K562 (cell line): ENCODE results near the gene GPR142. TPM values are rescaled to one million over a fixed set of nuclear protein-coding genes. Genes with fewer than 3 reads are reported as not detected.

Source experiments
- ATAC-seq: fragments of 200-7000 bp; cut with Tn5 transposase; 3 replicates; pipeline ENCODE4 v1.9.1; 2020; ENCODE audit warnings: moderate library complexity
- BruUV-seq: library from RNA; stranded (reverse); fragments of 400-500 nt; replicated peaks from 2 replicates; lab custom pipeline; 2021; lab: Mats Ljungman, UMichigan
- CTCF ChIA-PET: fragments of 300-600 bp; formaldehyde crosslinking; extraction: SDS; loops from one replicate; lab custom pipeline; 2021; ENCODE audit warnings: low intra/inter-chr PET ratio; lab: Yijun Ruan, JAX
- POLR2A ChIA-PET: fragments of 300-600, 350-650 bp; sonication (Branson Sonifier 250); formaldehyde crosslinking; extraction: SDS; loops from one replicate; lab custom pipeline; 2021; ENCODE audit warnings: antibody characterized with exemption, inconsistent platforms; lab: Yijun Ruan, JAX
- DNase-seq, 4 experiments: peaks; one replicate each; pipeline versions ENCODE4 v3.0.0 to v3.0.0-alpha.2; 2011 to 2018; ENCODE audit warnings: low spot score in 3 of 4, mixed read lengths in 3 of 4; ENCODE audit errors: extremely low read depth in 1 of 4
- FAIRE-seq: peaks from 2 replicates; lab custom pipeline; 2011; peaks lifted over from hg19 to GRCh38; lab: Jason Lieb, UNC
- H2AFZ ChIP-seq: 2 replicates; pipeline ENCODE4 v1.6.0; 2011; ENCODE audit warnings: low read depth, low read length, control low read depth, inconsistent platforms
- H3K27ac ChIP-seq: fragments of 200-600 bp; 3 replicates; pipeline ENCODE4 v1.8.0; 2011; ENCODE audit warnings: low read depth, mild to moderate bottlenecking, control low read depth, inconsistent platforms, low read length, moderate library complexity, mixed read lengths; ENCODE audit errors: extremely low read depth
- H3K27me3 ChIP-seq, 2 experiments: fragments of 300-600 bp in 1 of 2; 2 replicates in 1 of 2; 3 replicates in 1 of 2; pipeline versions ENCODE4 v1.6.0 to v1.8.0; 2011; ENCODE audit warnings: inconsistent platforms in 2 of 2, low read length in 2 of 2, mild to moderate bottlenecking in 1 of 2, mixed read lengths in 1 of 2, moderate library complexity in 1 of 2; ENCODE audit not compliant: control insufficient read depth in 2 of 2, insufficient read depth in 2 of 2
- H3K36me3 ChIP-seq: fragments of 300-600 bp; 3 replicates; pipeline ENCODE4 v1.8.0; 2011; ENCODE audit warnings: mild to moderate bottlenecking, low read length, inconsistent platforms; ENCODE audit not compliant: control insufficient read depth, insufficient read depth
- H3K4me1 ChIP-seq, 2 experiments: fragments of 200-600 bp in 1 of 2; replicated peaks in 1 of 2; 2 replicates in 1 of 2; 3 replicates in 1 of 2; pipeline versions ENCODE4 v1.5.1 to v1.8.0; 2011; ENCODE audit warnings: inconsistent platforms in 2 of 2, low read length in 2 of 2, mild to moderate bottlenecking in 1 of 2, mixed read lengths in 1 of 2, moderate library complexity in 1 of 2; ENCODE audit not compliant: control insufficient read depth in 2 of 2, insufficient read depth in 2 of 2
- H3K4me2 ChIP-seq: 2 replicates; pipeline ENCODE4 v1.6.1; 2011; ENCODE audit warnings: low read length, control low read depth, inconsistent platforms, mixed read lengths; ENCODE audit not compliant: insufficient read depth
- H3K4me3 ChIP-seq: fragments of 200-600 bp; sonication (generic), shearing (Covaris generic); 2 replicates; pipeline ENCODE4 v1.5.1; 2016; ENCODE audit warnings: control low read depth, inconsistent platforms
- H3K79me2 ChIP-seq: fragments of 200-600 bp; 3 replicates; pipeline ENCODE4 v1.8.0; 2011; ENCODE audit warnings: low read length, inconsistent platforms; ENCODE audit not compliant: control insufficient read depth, insufficient read depth
- H3K9ac ChIP-seq, 2 experiments: 2 replicates each; pipeline versions ENCODE4 v1.6.0 to v1.6.1; 2011; ENCODE audit warnings: low read depth in 2 of 2, low read length in 2 of 2, control low read depth in 1 of 2, inconsistent platforms in 1 of 2, mild to moderate bottlenecking in 1 of 2, mixed read lengths in 1 of 2; ENCODE audit not compliant: insufficient read depth in 1 of 2
- H3K9me1 ChIP-seq: one replicate; pipeline ENCODE4 v1.6.0; 2011; ENCODE audit warnings: inconsistent platforms, mild to moderate bottlenecking, low read length, moderate library complexity; ENCODE audit not compliant: control insufficient read depth, insufficient read depth
- H3K9me3 ChIP-seq: replicated peaks from 2 replicates; pipeline ENCODE4 v1.5.1; 2011; ENCODE audit warnings: low read depth, low read length, inconsistent platforms; ENCODE audit not compliant: control insufficient read depth, insufficient read depth
- H4K20me1 ChIP-seq: replicated peaks from 2 replicates; pipeline ENCODE4 v1.6.1; 2011; ENCODE audit warnings: low read length, inconsistent platforms, mixed read lengths; ENCODE audit not compliant: control insufficient read depth, insufficient read depth
- ELF4 ChIP-seq: fragments of 450-650 bp; formaldehyde crosslinking; IDR thresholded peaks from 2 replicates; pipeline ENCODE4 v1.4.0; 2022; ENCODE audit warnings: missing genetic modification characterization
- ERF ChIP-seq: fragments of 450-650 bp; formaldehyde crosslinking; IDR thresholded peaks from 2 replicates; pipeline ENCODE4 v1.4.0; 2020; ENCODE audit warnings: mild to moderate bottlenecking, mixed read lengths
- MEIS2 ChIP-seq: fragments of 450-650 bp; IDR thresholded peaks from 2 replicates; pipeline ENCODE4 v1.6.1; 2014; ENCODE audit warnings: mild to moderate bottlenecking; ENCODE audit not compliant: partially characterized antibody
- SLC30A9 ChIP-seq: fragments of 250-450 bp; sonication (Bioruptor Pico); IDR thresholded peaks from 2 replicates; pipeline ENCODE4 v1.8.0; 2022; ENCODE audit warnings: mild to moderate bottlenecking, moderate library complexity
- TSC22D4 ChIP-seq: fragments of 450-650 bp; IDR thresholded peaks from 2 replicates; pipeline ENCODE4 v1.6.1; 2016; ENCODE audit warnings: missing genetic modification characterization, missing biosample characterization, control low read depth
- ZNF311 ChIP-seq: fragments of 250-450 bp; sonication (Bioruptor Pico); IDR thresholded peaks from 2 replicates; pipeline ENCODE4 v1.4.0; 2020; ENCODE audit warnings: mild to moderate bottlenecking, moderate library complexity
- WGBS: fragments of 100-300 bp; shearing (Covaris generic); methylation state at CpG from one replicate; pipeline ENCODE4 v1.1.6; 2016; ENCODE audit warnings: low coverage, mixed read lengths; ENCODE audit not compliant: insufficient coverage; ENCODE audit errors: missing lambda C conversion rate; 5-methylcytosine and 5-hydroxymethylcytosine counted together
- in situ Hi-C: fragments of 300-500 bp; cut with MboI; formaldehyde crosslinking; loops from 4 replicates; pipeline ENCODE4 v1.15.0; 2018; ENCODE audit warnings: inconsistent platforms, mixed read lengths
- intact Hi-C: fragments of 100-400 bp; cut with micrococcal nuclease; formaldehyde crosslinking; loops from 2 replicates; pipeline ENCODE4 v1.14.2; 2022
- polyA plus RNA-seq, 8 experiments: library from polyadenylated mRNA; depleted of rRNA in 4 of 8; stranded (reverse) in 5 of 8; unstranded in 3 of 8; fragments of >200 nt; fragmentation: Nextera tagmentation in 2 of 8; fragmentation: Illumina TruSeq in 1 of 8; extraction: Ambion mirVana in 2 of 8; extraction: Trizol in 1 of 8; gene quantifications; 2 replicates each; pipeline versions ENCODE4 v1.2.1 to v1.2.3, GENCODE V29; 2011 to 2014; ENCODE audit warnings: inconsistent platforms in 1 of 8, missing spikeins in 1 of 8
- total RNA-seq, 7 experiments: library from RNA; depleted of rRNA in 6 of 7; stranded (reverse); fragments of >200 nt in 6 of 7; fragmentation: Illumina TruSeq in 2 of 7; extraction: Trizol in 2 of 7; gene quantifications; 2 replicates each; pipeline versions ENCODE4 v1.2.1 to v1.2.3, GENCODE V29; 2011 to 2021; ENCODE audit warnings: low replicate concordance in 1 of 7
- TF ChIP-seq, protein P1 (sequence below): sonication (generic); formaldehyde crosslinking; IDR thresholded peaks from 2 replicates; pipeline ENCODE4 v1.8.0; 2022; ENCODE audit warnings: missing genetic modification reagents, mild to moderate bottlenecking, borderline replicate concordance

The GPR142 gene
- total and polyA plus RNA-seq, 9 of the 15 experiments (the other 6 are each of a cell fraction or from before 2014, with no cell fraction given): not detected

- Histone ChIP-seq H3K27ac (no peak overlapping the region), H3K9me1 (no peaks in the 10 kb centered on the region), H3K9me3 (no peaks in the 10 kb centered on the region), H3K36me3 (no peaks in the 10 kb centered on the region), H3K79me2 (no peaks in the 10 kb centered on the region), H3K27me3 (peaks cover 57 to 95% of the 10 kb centered on the region in 2 experiments), H3K4me3 (no peak overlapping the region), H4K20me1 (peaks cover 13% of the 10 kb centered on the region)
- POLR2A ChIA-PET: interaction anchor here (0.6 to 1.1 kb wide), 2 partner anchors 41 to 106 kb away, joined by 3 read pairs; no protein-coding TSS in a partner anchor
- CTCF ChIA-PET: no interaction called here
- ATAC-seq: no peak
- no peak for FAIRE-seq
- intact Hi-C loops: no loop called here
- BruUV-seq: no TSS peak
- no peak for DNase-seq
- TF ChIP-seq SLC30A9 (CRISPR knock-in tag): no peak
- TF ChIP-seq, protein P1, sequence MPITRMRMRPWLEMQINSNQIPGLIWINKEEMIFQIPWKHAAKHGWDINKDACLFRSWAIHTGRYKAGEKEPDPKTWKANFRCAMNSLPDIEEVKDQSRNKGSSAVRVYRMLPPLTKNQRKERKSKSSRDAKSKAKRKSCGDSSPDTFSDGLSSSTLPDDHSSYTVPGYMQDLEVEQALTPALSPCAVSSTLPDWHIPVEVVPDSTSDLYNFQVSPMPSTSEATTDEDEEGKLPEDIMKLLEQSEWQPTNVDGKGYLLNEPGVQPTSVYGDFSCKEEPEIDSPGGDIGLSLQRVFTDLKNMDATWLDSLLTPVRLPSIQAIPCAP (CRISPR knock-in tag): no peak
- TF ChIP-seq MEIS2: peak; percentile 9
- TF ChIP-seq, all 486 proteins: peak for 1
- Histone ChIP-seq H3K9ac (no peak overlapping the region), H3K4me2 (no peak overlapping the region), H3K4me1 (peaks cover 0 to 35% of the 10 kb centered on the region in 2 experiments; a peak in 2 of 5 replicates), H2AFZ (no peak overlapping the region)
- WGBS: under 1% methylated on average over 19 of the region's 19 CpGs
- in situ Hi-C loops: loop anchor here (5.0 kb wide), 1 partner anchor 47 kb away; no protein-coding TSS in a partner anchor
These were observed 18.2 kb upstream of the GPR142 start for GRCh38 chr17:74349120-74349519.

DNA sequence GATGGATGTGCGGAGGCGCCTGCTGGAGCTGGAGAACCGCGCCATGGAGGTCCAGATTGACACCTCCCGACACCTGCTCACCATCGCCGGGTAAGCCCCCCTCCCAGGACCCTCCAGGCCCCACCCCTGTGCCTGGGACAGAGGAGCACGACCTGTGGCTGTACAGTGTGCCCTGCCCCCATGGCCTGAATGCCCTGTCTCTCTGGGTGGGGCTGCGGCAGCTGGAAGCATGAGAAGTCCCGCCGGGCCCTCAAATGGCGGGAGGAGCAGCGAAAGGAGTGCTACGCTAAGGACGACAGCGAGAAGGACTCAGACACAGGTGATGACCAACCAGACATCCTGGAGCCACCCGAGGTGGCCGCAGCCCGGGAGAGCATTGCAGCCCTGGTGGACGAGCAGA, 16.8 kb upstream of the GPR142 start:
- FAIRE-seq: no peak
- ChIA-PET POLR2A (no interaction called here), CTCF (no interaction called here)
- in situ Hi-C loops: loop anchor here (5.0 kb wide), 1 partner anchor 138 kb away; the partner anchor contains the start of gene TTYH2
- Histone ChIP-seq H3K27me3 (peaks cover 53 to 95% of the 10 kb centered on the region in 2 experiments), H3K4me1 (peaks cover 0 to 32% of the 10 kb centered on the region in 2 experiments; a peak in 2 of 5 replicates), H4K20me1 (peaks cover 7% of the 10 kb centered on the region; the same call in 1 of the 2 replicates)
- WGBS: 14% methylated on average over 17 of the region's 20 CpGs
- TF ChIP-seq TSC22D4 (tag) (no peak), ERF (CRISPR knock-in tag) (no peak), ZNF311 (CRISPR knock-in tag) (no peak), ELF4 (CRISPR knock-in tag) (no peak)
- TF ChIP-seq, all 486 proteins: peak for 0
- ATAC-seq (no peak), DNase-seq (no peak)
- Histone ChIP-seq H3K27ac (no peak overlapping the region), H3K9me1 (no peaks in the 10 kb centered on the region), H2AFZ (no peak overlapping the region), H3K36me3 (no peaks in the 10 kb centered on the region), H3K79me2 (no peaks in the 10 kb centered on the region), H3K4me2 (no peak overlapping the region), H3K4me3 (no peak overlapping the region), H3K9me3 (no peaks in the 10 kb centered on the region), H3K9ac (no peak overlapping the region)
- intact Hi-C loops: no loop called here
- no TSS peak for BruUV-seq
